Measurements from ENCODE around the gene RBM8A.

GRCh38 chr1:145885738-145886287 lies 41.5 kb downstream of the RBM8A start, which contains the start of gene ANKRD35:
- TF ChIP-seq CTCF (conservative IDR thresholded peaks at IDR 0.05; ENCODE audit: low read length): no peak
- no peak for TF ChIP-seq EZH2phosphoT487 (IDR thresholded peaks at IDR 0.05; ENCODE audit: borderline replicate concordance, low read depth, low read length)
